Ishikawa (cell line): ENCODE results near the gene OR2J3.

Experiments
- CEBPB ChIP-seq: IDR thresholded peaks from 2 replicates; pipeline ENCODE4 v1.6.1; 2012
- EP300 ChIP-seq: IDR thresholded peaks from 2 replicates; pipeline ENCODE4 v1.6.1; 2012; ENCODE audit warnings: borderline replicate concordance
- MAX ChIP-seq: IDR thresholded peaks from 2 replicates; pipeline ENCODE4 v1.6.1; 2012
- REST ChIP-seq: IDR thresholded peaks from 2 replicates; pipeline ENCODE4 v1.6.1; 2012; ENCODE audit warnings: low read depth, mild to moderate bottlenecking
- USF1 ChIP-seq: IDR thresholded peaks from 2 replicates; pipeline ENCODE4 v1.6.1; 2012
- YY1 ChIP-seq: IDR thresholded peaks from 2 replicates; pipeline ENCODE4 v1.6.1; 2012; ENCODE audit warnings: low read depth

GRCh38 chr6:29099190-29099589 is 8.7 kb upstream of the OR2J3 start, which contains the start of gene OR2J1:
- no peak for TF ChIP-seq EP300
- no peak for TF ChIP-seq CEBPB
- no peak for TF ChIP-seq REST
- no peak for TF ChIP-seq YY1
- TF ChIP-seq MAX, result no peak
- no peak for TF ChIP-seq USF1
